HepG2 (cell line): ENCODE results near the gene CDK1.

Experiments
- CTCF ChIP-seq: sonication (generic); formaldehyde crosslinking; IDR thresholded peaks from 2 replicates; pipeline ENCODE4 v1.5.0; 2020; ENCODE audit warnings: mild to moderate bottlenecking, missing genetic modification reagents, moderate library complexity
- KLF6 ChIP-seq: IDR thresholded peaks from 2 replicates; pipeline ENCODE4 v1.8.0; 2016; ENCODE audit warnings: missing biosample characterization, missing genetic modification reagents
- POLR2A ChIP-seq, 2 experiments: IDR thresholded peaks; 2 replicates each; pipeline ENCODE4 v1.6.1; 2011; ENCODE audit warnings: low read depth in 2 of 2, low read length in 2 of 2, mild to moderate bottlenecking in 1 of 2, moderate library complexity in 1 of 2; ENCODE audit not compliant: insufficient read depth in 1 of 2
- RXRB ChIP-seq: IDR thresholded peaks from 2 replicates; pipeline ENCODE4 v1.6.1; 2016; ENCODE audit warnings: borderline replicate concordance, missing genetic modification reagents, missing compliant biosample characterization
- SP2 ChIP-seq: sonication (generic); formaldehyde crosslinking; IDR thresholded peaks from 2 replicates; pipeline ENCODE4 v1.5.1; 2020; ENCODE audit warnings: mild to moderate bottlenecking, missing genetic modification reagents
- TCF12 ChIP-seq, 2 experiments: fragments of 450-650 bp in 1 of 2; sonication (generic) in 1 of 2; formaldehyde crosslinking in 1 of 2; IDR thresholded peaks; 2 replicates each; pipeline versions ENCODE4 v1.6.1 to v1.8.0; 2017 to 2022; ENCODE audit warnings: antibody characterized with exemption in 1 of 2, mild to moderate bottlenecking in 1 of 2, missing genetic modification reagents in 1 of 2, moderate library complexity in 1 of 2
- TCF7L2 ChIP-seq: IDR thresholded peaks from 2 replicates; pipeline ENCODE4 v1.6.1; 2011; ENCODE audit warnings: mild to moderate bottlenecking, low read depth, low read length, moderate library complexity
- ZBTB26 ChIP-seq: IDR thresholded peaks from 2 replicates; pipeline ENCODE4 v1.6.1; 2016; ENCODE audit warnings: missing compliant biosample characterization, missing genetic modification reagents, borderline replicate concordance

- TF ChIP-seq TCF12 (IDR thresholded peaks at IDR 0.05) = no peak
- no peak for TF ChIP-seq TCF12 (CRISPR knock-in tag; IDR thresholded peaks at IDR 0.05)
- TF ChIP-seq CTCF (CRISPR knock-in tag) = no peak
- TF ChIP-seq TCF7L2 = no peak
- no peak for TF ChIP-seq RXRB (CRISPR knock-in tag)
- TF ChIP-seq ZBTB26 (CRISPR knock-in tag) = no peak
- TF ChIP-seq POLR2A (IDR thresholded peaks at IDR 0.05; ENCODE audit: insufficient read depth in 1 of 2, low read depth in 2 of 2, low read length in 2 of 2) = no peak
- TF ChIP-seq SP2 (CRISPR knock-in tag) = no peak
- no peak for TF ChIP-seq KLF6 (CRISPR knock-in tag)
Observed at GRCh38 chr10:60781661-60782060, 3.4 kb downstream of the CDK1 start.
